GM18951 (cell line): ENCODE data around the gene RRAD.

Experiments used
- POLR2A ChIP-seq: IDR thresholded peaks from 4 replicates; pipeline ENCODE4 v1.6.1; 2011; ENCODE audit warnings: mild to moderate bottlenecking; ENCODE audit not compliant: insufficient read length, insufficient read depth; ENCODE audit errors: extremely low read depth
- in situ Hi-C: fragments of 300-500 bp; cut with MboI; formaldehyde crosslinking; loops from one replicate; pipeline ENCODE4 v1.12.0; 2022; ENCODE audit warnings: low sequenced_read_pairs, mixed read lengths, inconsistent platforms; ENCODE audit not compliant: unreplicated experiment

The RRAD gene

DNA sequence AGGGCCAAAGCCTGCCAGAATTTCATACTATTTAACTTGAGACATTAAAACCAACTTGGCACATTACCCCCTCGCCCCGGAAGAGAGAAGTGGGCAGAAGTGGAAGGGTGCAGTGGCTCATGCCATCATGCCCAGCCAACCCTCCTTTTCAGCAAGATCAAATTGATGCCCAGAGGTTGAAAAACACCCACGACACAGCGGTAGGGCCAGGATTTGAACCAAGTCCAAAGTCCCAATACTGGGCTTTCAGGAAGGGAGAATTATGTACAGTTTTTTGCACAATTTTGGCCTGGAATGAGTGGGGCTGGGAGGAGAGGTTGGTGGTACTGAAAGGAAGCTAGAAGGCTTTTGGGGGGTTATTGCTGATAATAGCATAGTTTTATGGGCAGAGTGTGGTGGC is 34.0 kb downstream of the RRAD start:
- no peak for TF ChIP-seq POLR2A
- in situ Hi-C loops = no loop called here

DNA sequence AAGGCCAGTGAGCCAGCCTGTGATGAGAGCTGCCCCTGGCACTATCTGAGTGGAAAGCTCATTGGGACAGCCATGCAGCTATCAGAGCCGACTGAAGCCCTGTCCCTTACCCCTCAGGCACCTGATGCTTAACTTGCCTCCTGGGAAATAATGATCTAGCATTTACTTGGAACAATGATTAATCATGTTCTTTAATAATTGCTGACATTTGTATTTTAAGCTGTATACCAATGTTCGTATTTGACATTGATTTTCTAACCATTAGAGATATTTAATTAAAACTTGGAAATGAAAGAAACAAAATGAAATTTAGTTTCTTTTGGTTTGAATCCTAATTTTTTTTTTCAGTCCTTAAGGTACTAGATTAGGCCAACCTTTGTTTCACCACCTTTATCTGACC is 34.5 kb downstream of the RRAD start:
- TF ChIP-seq POLR2A = no peak
- in situ Hi-C loops = no loop called here

DNA sequence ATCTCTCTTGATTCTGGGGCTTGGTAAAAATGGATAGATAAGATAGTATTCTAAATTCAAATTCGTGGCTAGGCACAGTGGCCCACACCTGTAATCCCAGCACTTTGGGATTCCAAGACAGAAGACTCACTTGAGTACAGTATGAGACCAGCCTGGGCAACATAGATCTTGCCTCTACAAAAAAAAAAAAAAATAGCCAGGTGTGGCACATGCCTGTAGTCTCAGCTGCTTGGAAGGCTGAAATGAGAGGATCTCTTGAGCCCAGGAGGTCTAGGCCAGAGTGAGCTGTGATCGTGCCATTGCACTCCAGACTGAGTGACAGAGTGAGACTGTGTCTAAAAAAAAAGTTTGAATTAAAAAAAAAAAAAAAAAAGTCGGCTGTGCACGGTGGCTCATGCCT is 35.7 kb downstream of the RRAD start:
- in situ Hi-C loops = no loop called here
- TF ChIP-seq POLR2A = no peak

DNA sequence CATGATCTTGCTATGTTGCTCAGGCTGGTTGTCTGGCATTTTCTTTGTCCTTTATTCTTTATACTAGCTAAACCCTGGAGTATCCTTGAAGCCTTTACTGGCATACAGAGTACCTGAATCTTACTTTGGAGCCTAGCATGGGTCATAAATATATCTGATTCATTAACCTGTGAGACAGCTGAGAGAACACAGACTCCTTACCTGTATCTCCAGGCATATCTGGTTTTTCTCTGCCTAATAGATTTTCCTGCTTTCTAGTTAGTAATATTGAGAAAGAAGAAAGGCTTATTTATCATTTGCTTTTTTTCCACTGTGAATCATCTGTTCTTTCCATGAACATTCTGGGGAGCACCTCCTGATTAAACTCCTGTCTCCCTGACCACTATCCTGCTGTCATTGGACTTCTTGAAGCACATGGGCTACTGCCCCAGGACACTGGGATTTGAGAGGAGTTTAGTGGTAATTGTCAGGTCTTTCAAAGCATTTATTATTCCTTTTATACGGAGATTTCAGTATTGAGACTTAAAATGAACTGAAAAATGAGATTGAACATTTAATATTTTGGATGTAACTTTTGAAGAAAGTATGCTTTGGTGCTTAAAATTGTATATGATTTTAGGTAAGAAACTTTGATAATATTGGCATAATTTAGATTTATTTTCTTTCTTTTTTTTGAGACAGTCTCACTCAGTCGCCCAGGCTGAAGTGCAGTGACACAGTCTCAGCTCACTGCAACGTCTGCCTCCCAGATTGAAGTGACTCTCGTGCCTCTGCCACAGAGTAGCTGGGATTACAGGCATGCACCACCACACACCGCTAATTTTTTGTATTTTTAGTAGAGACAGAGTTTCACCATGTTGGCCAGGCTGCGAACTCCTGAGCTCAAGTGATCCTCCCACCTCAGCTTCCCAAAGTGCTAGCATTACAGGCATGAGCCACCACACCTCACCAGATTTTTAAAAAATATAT is 36.4 kb downstream of the RRAD start:
- TF ChIP-seq POLR2A = no peak
- in situ Hi-C loops = no loop called here

DNA sequence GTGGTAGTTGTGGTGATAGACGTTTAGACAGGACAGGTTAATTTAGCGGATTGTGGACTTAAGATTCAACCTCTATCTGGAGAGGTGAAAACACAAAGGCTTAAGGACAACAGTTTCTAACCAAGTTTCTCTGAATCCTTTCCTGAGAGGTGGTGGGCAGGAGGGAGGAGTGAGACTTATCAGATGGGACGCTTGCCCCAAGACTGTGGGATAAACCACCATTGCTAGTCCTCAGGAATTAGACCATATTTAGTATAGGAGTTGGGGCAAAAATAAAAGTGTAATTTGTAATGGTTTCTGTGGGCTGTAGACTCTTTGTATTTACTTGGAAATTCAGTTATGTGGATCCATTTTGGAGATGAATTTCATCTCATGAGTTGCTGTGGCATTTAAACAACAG is 38.4 kb downstream of the RRAD start:
- no peak for TF ChIP-seq POLR2A
- in situ Hi-C loops = no loop called here

DNA sequence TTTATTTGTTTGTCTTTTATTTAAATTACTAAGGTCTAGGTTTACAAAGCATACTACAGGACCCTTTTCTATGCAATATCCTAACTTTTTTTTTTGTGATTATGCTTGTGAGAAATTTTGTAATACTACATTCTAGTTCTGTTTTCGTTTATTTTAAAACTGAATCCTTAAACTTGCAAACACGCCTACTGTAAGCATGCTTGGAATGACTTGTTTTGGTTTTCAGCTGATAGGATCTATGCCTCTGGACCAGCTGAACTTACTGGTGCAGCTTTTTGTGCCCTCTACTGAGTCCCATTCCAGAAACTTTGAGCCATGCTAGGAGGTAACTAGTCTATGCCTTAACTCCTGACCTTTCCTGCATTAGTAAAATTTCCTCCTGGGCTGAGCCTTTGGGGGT is 39.0 kb downstream of the RRAD start:
- no peak for TF ChIP-seq POLR2A
- in situ Hi-C loops = no loop called here

DNA sequence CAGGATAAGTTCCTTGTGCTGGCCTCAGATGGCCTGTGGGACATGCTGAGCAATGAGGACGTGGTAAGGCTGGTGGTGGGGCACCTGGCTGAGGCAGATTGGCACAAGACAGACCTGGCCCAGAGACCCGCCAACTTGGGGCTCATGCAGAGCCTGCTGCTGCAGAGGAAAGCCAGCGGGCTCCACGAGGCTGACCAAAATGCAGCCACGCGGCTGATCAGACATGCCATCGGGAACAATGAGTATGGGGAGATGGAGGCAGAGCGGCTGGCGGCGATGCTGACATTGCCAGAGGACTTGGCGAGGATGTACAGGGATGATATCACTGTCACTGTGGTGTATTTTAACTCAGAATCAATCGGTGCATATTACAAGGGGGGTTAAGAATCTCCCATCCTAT is 39.8 kb downstream of the RRAD start:
- TF ChIP-seq POLR2A = no peak
- in situ Hi-C loops = no loop called here

DNA sequence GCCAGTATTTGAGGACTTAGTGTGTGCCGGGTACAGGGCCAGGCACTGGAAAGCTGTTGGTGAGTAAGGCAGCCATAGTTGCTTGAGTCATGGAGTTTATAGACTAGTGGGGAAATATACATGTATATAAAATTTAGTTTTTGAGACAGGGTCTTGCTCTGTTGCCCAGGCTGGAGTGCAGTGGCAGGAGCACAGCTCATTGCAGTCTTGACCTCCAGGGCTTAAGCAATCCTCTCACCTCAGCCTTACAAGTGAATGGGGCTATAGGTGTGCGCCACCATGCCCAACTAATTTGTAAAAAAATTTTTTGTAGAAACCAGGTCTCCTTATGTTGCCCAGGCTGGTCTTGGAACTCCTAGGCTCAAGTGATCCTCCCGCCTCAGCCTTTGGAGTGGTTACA is 42.6 kb downstream of the RRAD start:
- TF ChIP-seq POLR2A = no peak
- in situ Hi-C loops = no loop called here

DNA sequence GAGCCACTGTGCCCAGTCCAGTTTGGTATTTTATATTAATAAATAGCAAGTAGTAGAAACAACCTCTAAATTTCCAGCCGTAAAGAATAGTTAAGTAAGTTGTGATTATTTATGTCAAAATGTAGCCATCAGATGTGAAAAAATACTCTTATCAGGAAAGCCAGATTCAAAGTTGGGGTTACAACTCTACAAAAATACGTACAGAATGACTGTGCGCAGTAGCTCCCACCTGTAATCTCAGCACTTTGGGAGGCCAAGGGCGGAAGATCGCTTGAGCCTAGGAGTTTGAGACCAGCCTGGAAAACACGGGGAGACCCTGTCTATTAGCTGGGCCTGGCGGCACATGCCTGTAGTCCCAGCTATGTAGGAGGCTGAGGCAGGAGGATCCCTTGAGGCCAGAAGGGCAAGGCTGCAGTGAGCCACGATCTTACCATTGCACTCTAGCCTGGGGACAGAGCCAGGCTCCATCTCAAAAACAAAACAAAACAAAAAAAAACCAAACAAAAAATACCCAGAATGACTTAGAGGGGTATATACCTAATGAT is 43.3 kb downstream of the RRAD start:
- in situ Hi-C loops = no loop called here
- no peak for TF ChIP-seq POLR2A

DNA sequence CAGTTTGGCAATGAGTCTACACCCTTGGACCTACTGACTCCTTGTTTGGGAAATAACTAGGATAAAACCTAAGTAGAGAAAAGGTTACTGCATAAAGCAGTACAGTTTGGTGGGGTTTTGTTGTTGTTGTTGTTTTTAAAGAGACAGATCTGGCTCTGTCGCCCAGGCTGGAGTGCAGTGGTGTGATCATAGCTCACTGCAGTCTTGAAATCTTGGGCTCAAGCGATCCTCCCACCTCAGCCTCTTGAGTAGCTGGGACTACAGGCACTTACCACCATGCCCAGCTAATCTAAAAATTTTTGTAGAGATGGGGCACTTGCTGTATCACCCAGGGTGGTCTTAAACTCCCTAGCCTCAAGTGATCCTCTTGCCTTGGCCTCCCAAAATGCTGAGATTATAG is 43.8 kb downstream of the RRAD start:
- TF ChIP-seq POLR2A = no peak
- in situ Hi-C loops = no loop called here

DNA sequence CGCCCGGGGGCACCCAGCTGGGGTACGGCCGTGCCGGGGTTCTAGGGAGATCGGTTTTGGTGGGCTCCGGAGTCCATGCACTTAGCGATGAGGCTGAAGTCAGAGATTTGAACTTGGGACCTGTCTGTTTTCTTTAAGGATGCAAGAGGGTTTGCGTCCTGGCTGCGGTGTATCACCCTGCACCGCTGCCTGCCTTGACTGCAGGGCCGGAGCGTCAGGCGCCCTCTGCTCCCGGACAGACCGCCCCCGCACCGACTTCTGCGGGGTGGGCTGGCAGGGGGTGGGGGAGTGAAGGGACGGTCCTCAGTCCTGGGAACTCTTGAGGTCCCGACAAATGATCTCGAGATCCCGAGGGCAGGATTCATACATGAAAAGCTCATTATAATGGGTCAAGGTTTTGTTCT is 44.3 kb downstream of the RRAD start:
- TF ChIP-seq POLR2A = no peak
- in situ Hi-C loops = no loop called here

DNA sequence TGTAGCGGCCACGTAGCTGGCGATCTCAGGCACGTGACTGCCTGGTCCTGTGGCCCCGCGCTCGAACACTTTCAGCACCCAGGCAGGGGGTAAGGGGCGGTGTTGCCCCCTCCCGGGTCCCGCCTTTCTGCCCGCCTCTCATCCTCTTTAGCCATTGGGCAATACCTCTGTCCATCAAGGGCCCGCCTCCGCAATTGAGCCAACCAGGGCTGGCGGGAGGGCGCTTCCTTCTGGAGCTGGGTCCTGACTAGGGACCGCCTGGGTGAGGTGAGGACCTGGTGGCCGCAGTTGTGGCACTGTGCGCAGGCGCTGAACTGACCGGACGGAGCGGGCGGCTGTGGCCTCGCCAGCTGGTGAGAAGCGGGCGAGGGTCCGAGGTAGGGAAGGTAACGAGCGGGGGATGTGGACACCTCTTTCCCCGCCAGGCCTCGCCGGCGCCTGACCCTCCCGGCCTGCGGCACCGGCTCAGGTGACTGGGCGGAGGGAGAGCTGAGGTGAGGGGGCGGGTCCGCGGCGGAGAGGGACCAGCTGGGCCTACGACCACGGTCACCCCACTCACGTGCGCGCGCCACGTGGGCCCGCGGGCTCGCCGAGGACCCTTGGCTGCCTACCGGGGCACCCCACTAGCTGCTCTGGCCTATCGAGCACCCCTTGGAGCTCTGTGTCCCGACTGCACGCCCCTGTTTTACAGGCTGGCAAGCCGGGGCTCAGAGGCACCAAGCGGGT is 44.9 kb downstream of the RRAD start, which contains the start of gene PDP2:
TSS of gene PDP2 (plus strand) at position 228 of the 726 bp plus-strand sequence. CDS start 3,770 bp downstream, outside the sequence.
- peak; percentile 68 for TF ChIP-seq POLR2A
- in situ Hi-C loops = no loop called here

DNA sequence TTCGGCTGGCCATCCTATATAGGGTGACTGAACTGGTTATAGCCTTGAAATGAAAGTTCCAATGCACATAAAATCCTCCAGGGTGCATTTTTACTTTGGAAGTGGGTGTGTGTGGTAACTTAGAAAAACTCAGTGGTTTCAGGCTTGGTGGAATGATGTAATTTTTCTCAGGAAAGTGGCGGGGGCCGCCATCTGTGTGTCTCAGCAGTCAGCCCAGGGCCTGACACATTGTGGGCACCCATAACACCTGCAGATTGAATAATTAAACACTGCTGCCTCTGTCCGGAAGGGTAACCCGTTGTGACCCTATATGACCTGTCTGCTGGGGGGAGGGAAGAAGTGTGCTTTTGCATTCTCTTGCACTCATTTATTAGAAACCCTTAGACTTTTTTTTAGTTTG is 47.3 kb downstream of the RRAD start:
- in situ Hi-C loops = no loop called here
- no peak for TF ChIP-seq POLR2A
